Mesenchymal stem cell (in vitro differentiated cells and primary cell): ENCODE data around the gene HDAC2.

Source experiments
- DNase-seq: peaks from one replicate; pipeline ENCODE4 v3.0.0-alpha.2; 2013
- H2AFZ ChIP-seq: one replicate; pipeline ENCODE4 v1.6.1; 2013; ENCODE audit warnings: low read depth, mild to moderate bottlenecking, control low read depth, inconsistent platforms, low read length, moderate library complexity
- H2AK5ac ChIP-seq: 2 replicates; pipeline ENCODE4 v1.6.1; 2013; ENCODE audit warnings: low read length, moderate library complexity, mild to moderate bottlenecking, inconsistent platforms; ENCODE audit not compliant: severe bottlenecking
- H2BK120ac ChIP-seq: one replicate; pipeline ENCODE4 v1.6.1; 2013; ENCODE audit warnings: low read depth, mild to moderate bottlenecking, inconsistent platforms, low read length, moderate library complexity
- H2BK12ac ChIP-seq, 2 experiments: one replicate each; pipeline ENCODE4 v1.6.1; 2013; ENCODE audit warnings: inconsistent platforms in 2 of 2, low read length in 2 of 2, mild to moderate bottlenecking in 2 of 2, moderate library complexity in 2 of 2, control low read depth in 1 of 2
- H2BK15ac ChIP-seq: one replicate; pipeline ENCODE4 v1.6.1; 2013; ENCODE audit warnings: mild to moderate bottlenecking, low read depth, inconsistent platforms; ENCODE audit not compliant: poor library complexity, severe bottlenecking
- H2BK5ac ChIP-seq: 2 replicates; pipeline ENCODE4 v1.6.1; 2013; ENCODE audit warnings: low read depth, mild to moderate bottlenecking, low read length, control low read depth, inconsistent platforms; ENCODE audit not compliant: poor library complexity, severe bottlenecking
- H3K14ac ChIP-seq, 2 experiments: one replicate each; pipeline ENCODE4 v1.6.1; 2013; ENCODE audit warnings: inconsistent platforms in 2 of 2, low read length in 2 of 2, control low read depth in 1 of 2, mild to moderate bottlenecking in 1 of 2, moderate library complexity in 1 of 2
- H3K18ac ChIP-seq, 2 experiments: one replicate each; pipeline ENCODE4 v1.6.1; 2013; ENCODE audit warnings: inconsistent platforms in 2 of 2, low read length in 2 of 2, control low read depth in 1 of 2, low read depth in 1 of 2, mild to moderate bottlenecking in 1 of 2
- H3K23ac ChIP-seq, 2 experiments: one replicate each; pipeline ENCODE4 v1.6.1; 2013; ENCODE audit warnings: inconsistent platforms in 2 of 2, low read length in 2 of 2, mild to moderate bottlenecking in 2 of 2, moderate library complexity in 2 of 2, control low read depth in 1 of 2
- H3K27ac ChIP-seq: 2 replicates; pipeline ENCODE4 v1.5.1; 2013; ENCODE audit warnings: mild to moderate bottlenecking, moderate library complexity, low read length, control low read depth, inconsistent platforms; ENCODE audit not compliant: poor library complexity, severe bottlenecking
- H3K27me3 ChIP-seq, 2 experiments: 2 replicates each; pipeline versions ENCODE4 v1.6.1 to v1.7.0; 2013; ENCODE audit warnings: low read length in 2 of 2, mild to moderate bottlenecking in 2 of 2, moderate library complexity in 2 of 2, control low read depth in 1 of 2, inconsistent platforms in 1 of 2; ENCODE audit not compliant: control insufficient read depth in 1 of 2, insufficient read depth in 1 of 2
- H3K36me3 ChIP-seq, 2 experiments: 2 replicates each; pipeline versions ENCODE4 v1.6.1 to v1.7.0; 2013; ENCODE audit warnings: low read length in 2 of 2, control low read depth in 1 of 2, inconsistent platforms in 1 of 2, low read depth in 1 of 2, mild to moderate bottlenecking in 1 of 2; ENCODE audit not compliant: insufficient read depth in 2 of 2, control insufficient read depth in 1 of 2
- H3K4ac ChIP-seq, 2 experiments: one replicate each; pipeline ENCODE4 v1.6.1; 2013; ENCODE audit warnings: inconsistent platforms in 2 of 2, low read length in 2 of 2, mild to moderate bottlenecking in 2 of 2, moderate library complexity in 2 of 2, control low read depth in 1 of 2, low read depth in 1 of 2
- H3K4me1 ChIP-seq: 2 replicates; pipeline ENCODE4 v1.6.1; 2013; ENCODE audit warnings: low read depth, low read length, control low read depth; ENCODE audit not compliant: control insufficient read depth, insufficient read depth
- H3K4me2 ChIP-seq: 2 replicates; pipeline ENCODE4 v1.6.1; 2013; ENCODE audit warnings: low read length, mild to moderate bottlenecking, inconsistent platforms; ENCODE audit not compliant: poor library complexity, severe bottlenecking
- H3K4me3 ChIP-seq, 2 experiments: 2 replicates each; pipeline versions ENCODE4 v1.5.1 to v1.7.0; 2013; ENCODE audit warnings: low read length in 2 of 2, mild to moderate bottlenecking in 2 of 2, control low read depth in 1 of 2, low read depth in 1 of 2; ENCODE audit not compliant: insufficient read depth in 1 of 2
- H3K79me1 ChIP-seq: replicated peaks from 2 replicates; pipeline ENCODE4 v1.6.1; 2013; ENCODE audit warnings: mild to moderate bottlenecking, control low read depth, low read length, inconsistent platforms; ENCODE audit not compliant: poor library complexity, severe bottlenecking
- H3K9ac ChIP-seq: 2 replicates; pipeline ENCODE4 v1.7.0; 2013; ENCODE audit warnings: mild to moderate bottlenecking, low read length, moderate library complexity
- H3K9me3 ChIP-seq: 2 replicates; pipeline ENCODE4 v1.7.0; 2013; ENCODE audit warnings: mild to moderate bottlenecking, low read length; ENCODE audit not compliant: control insufficient read depth
- H4K8ac ChIP-seq: one replicate; pipeline ENCODE4 v1.6.1; 2013; ENCODE audit warnings: inconsistent platforms, mild to moderate bottlenecking, low read length, moderate library complexity
- H4K91ac ChIP-seq: one replicate; pipeline ENCODE4 v1.6.1; 2013; ENCODE audit warnings: mild to moderate bottlenecking, low read length, inconsistent platforms
- WGBS: methylation state at CpG from one replicate; pipeline ENCODE4 v1.1.7; 2013; ENCODE audit warnings: mixed read lengths; 5-methylcytosine and 5-hydroxymethylcytosine counted together

Gene HDAC2

DNA sequence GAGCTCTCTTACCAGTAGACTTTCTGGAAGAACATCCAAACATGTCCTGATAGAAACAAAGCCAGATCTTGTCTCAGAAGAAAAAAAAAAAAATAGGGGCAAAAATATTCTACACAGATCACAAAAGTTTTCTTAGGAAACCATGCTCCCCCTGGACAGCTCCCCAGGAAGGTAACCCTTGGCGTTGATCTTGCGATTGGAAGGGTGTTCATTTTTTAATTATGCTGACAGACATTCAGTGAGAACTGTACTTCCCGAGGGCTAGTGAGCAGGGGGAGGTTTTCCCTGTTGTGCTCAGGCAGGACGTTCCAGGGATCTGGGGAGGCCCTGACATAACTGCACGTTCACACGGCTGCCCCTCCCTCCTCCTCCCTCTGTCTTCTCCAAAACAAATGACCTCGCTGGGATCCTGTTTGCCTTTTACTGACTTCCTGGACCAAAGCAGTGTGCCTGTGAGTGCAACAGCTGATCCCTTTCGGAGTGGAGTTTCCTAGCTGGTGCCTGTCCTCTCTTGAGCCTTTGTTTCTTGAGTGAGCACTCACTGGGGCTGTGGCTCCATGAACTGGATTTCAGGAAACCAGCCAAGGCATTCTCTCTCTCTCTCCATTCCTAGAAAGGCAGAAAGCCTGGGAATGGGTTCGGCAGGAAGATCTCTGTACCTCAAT lies 67.2 kb downstream of the HDAC2 start:
- Histone ChIP-seq H3K27ac (no peak overlapping the region), H3K4me1 (no peaks in the 10 kb centered on the region), H2BK12ac (peak overlapping the region; percentile 29 to 51), H3K23ac (no peak overlapping the region), H3K18ac (peak overlapping the region; percentile 60 to 89), H3K36me3 (no peaks in the 10 kb centered on the region), H3K27me3 (no peaks in the 10 kb centered on the region), H4K8ac (peak overlapping the region; percentile 90), H3K4me3 (no peak overlapping the region), H3K79me1 (no peaks in the 10 kb centered on the region), H2BK15ac (peak overlapping the region; percentile 80), H2BK120ac (peak overlapping the region; percentile 11), H3K4ac (peak overlapping the region; percentile 62 to 82), H3K4me2 (no peak overlapping the region), H3K14ac (peak overlapping the region in 1 of 2 experiments; percentile 77), H2BK5ac (no peak overlapping the region), H3K9ac (no peak overlapping the region), H3K9me3 (no peaks in the 10 kb centered on the region), H2AFZ (no peak overlapping the region), H2AK5ac (no peak overlapping the region), H4K91ac (peak overlapping the region; percentile 30)
- DNase-seq = peak; percentile 53
- 34% methylated on average over 9 of the region's 9 CpGs for WGBS

GRCh38 chr6:113901482-113901881 lies 69.5 kb downstream of the HDAC2 start:
- H4K91ac ChIP-seq = no peak overlapping the region
- H3K9ac ChIP-seq = no peak overlapping the region
- no peaks in the 10 kb centered on the region for H3K79me1 ChIP-seq
- no peak overlapping the region for H3K23ac ChIP-seq
- H2BK5ac ChIP-seq = no peak overlapping the region
- H3K27me3 ChIP-seq = no peaks in the 10 kb centered on the region
- no peaks in the 10 kb centered on the region for H3K9me3 ChIP-seq
- no peak overlapping the region for H2AFZ ChIP-seq
- H3K4me3 ChIP-seq = no peak overlapping the region
- no peak overlapping the region for H2BK15ac ChIP-seq
- H2AK5ac ChIP-seq = no peak overlapping the region
- no peak overlapping the region for H2BK12ac ChIP-seq
- no peaks in the 10 kb centered on the region for H3K36me3 ChIP-seq
- no peak overlapping the region for H3K27ac ChIP-seq
- H2BK120ac ChIP-seq = no peak overlapping the region
- H4K8ac ChIP-seq = no peak overlapping the region
- no peak overlapping the region for H3K4ac ChIP-seq
- no peak for DNase-seq
- 89% methylated on average over 2 of the region's 2 CpGs for WGBS
- H3K14ac ChIP-seq = no peak overlapping the region
- no peak overlapping the region for H3K4me2 ChIP-seq
- no peak overlapping the region for H3K18ac ChIP-seq
- H3K4me1 ChIP-seq = no peaks in the 10 kb centered on the region

DNA sequence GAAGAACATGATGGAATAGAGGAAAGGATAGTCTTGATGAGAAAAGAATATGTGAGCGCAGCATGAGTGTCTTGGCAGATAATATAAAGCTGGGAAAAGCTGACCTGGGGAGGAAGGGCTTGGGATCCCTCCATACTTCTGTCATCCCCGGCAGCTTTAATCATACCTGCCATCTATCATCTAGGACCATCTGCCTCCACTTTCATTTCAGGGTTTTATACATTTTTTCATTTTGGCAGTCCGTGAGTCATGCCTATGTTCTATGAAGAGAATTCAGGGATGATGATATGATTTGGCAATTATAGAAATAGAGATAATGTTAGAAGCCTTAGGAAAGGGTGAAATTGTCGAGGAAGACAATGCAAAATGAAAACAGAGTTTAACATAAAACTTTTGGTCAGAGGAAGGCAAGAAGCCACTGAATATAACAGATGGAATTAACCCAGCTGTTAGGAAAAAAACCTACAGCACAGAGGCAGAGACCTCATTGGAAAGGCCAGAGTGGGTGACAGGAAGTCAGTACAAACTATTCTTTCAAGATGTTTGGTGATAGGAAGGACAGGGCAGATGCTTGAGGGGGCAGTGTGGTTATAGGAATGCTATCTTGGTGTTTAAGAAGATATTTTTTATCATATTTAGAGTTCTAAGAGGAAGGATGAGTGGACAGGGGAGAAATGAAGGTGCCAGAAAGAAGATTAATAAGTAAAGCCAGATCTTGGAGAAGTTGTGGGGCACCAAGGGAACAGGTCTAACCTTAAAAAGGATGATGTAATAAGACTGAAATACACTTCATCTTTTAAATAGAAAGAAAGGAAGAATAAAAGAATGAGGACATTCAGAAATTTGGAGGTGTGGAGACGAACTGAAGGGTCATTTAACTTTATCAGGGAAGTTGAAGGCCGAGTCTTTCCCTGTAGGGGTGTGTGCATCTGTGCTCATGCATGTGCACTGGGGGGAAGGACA lies 76.0 kb downstream of the HDAC2 start:
- no peak overlapping the region for H4K91ac ChIP-seq
- H3K18ac ChIP-seq = peak overlapping the region in 1 of 2 experiments; percentile 11
- no peak overlapping the region for H2BK12ac ChIP-seq
- H2AFZ ChIP-seq = no peak overlapping the region
- no peak overlapping the region for H3K4me3 ChIP-seq
- no peak overlapping the region for H3K27ac ChIP-seq
- H3K9ac ChIP-seq = no peak overlapping the region
- 78% methylated on average over 6 of the region's 6 CpGs for WGBS
- H3K14ac ChIP-seq = no peak overlapping the region
- H3K36me3 ChIP-seq = no peaks in the 10 kb centered on the region
- no peak overlapping the region for H3K23ac ChIP-seq
- no peak overlapping the region for H4K8ac ChIP-seq
- no peaks in the 10 kb centered on the region for H3K27me3 ChIP-seq
- H2BK5ac ChIP-seq = no peak overlapping the region
- no peak overlapping the region for H3K4ac ChIP-seq
- H2BK120ac ChIP-seq = no peak overlapping the region
- H3K79me1 ChIP-seq = no peaks in the 10 kb centered on the region
- no peak overlapping the region for H3K4me2 ChIP-seq
- no peak overlapping the region for H2AK5ac ChIP-seq
- H3K9me3 ChIP-seq = peaks cover 9% of the 10 kb centered on the region
- DNase-seq = no peak
- H2BK15ac ChIP-seq = no peak overlapping the region
- H3K4me1 ChIP-seq = no peaks in the 10 kb centered on the region

DNA sequence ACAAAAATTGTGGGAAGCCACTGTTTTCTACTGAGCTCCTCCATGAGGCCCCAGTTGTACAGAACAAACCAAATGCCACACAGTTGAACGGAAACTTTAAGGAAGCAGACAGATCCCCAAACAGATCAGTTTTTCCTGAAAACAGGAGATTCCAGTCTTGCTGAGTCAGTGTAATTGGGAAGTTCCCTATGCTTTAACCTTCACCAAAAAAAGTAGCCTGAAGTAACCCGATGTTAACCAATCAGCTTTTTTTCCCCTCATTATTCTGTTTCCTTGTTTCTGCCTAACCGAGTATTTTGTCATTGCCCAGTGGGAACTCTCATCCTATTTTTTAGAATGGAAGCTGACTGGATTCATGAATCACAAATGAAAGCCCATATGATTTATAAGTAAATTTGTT lies 77.1 kb downstream of the HDAC2 start:
- H2AK5ac ChIP-seq = no peak overlapping the region
- H3K27ac ChIP-seq = no peak overlapping the region
- no peaks in the 10 kb centered on the region for H3K36me3 ChIP-seq
- no peak overlapping the region for H4K91ac ChIP-seq
- no peak overlapping the region for H2BK120ac ChIP-seq
- WGBS = 71% methylated on average over 3 of the region's 3 CpGs
- H3K18ac ChIP-seq = no peak overlapping the region
- H2AFZ ChIP-seq = no peak overlapping the region
- H2BK15ac ChIP-seq = no peak overlapping the region
- peak; percentile 45 for DNase-seq
- peaks cover 9% of the 10 kb centered on the region for H3K9me3 ChIP-seq
- no peak overlapping the region for H3K4ac ChIP-seq
- no peak overlapping the region for H3K4me3 ChIP-seq
- no peaks in the 10 kb centered on the region for H3K4me1 ChIP-seq
- H3K4me2 ChIP-seq = no peak overlapping the region
- no peak overlapping the region for H3K14ac ChIP-seq
- H3K9ac ChIP-seq = peak overlapping the region; percentile 18
- no peak overlapping the region for H2BK12ac ChIP-seq
- no peaks in the 10 kb centered on the region for H3K27me3 ChIP-seq
- no peak overlapping the region for H3K23ac ChIP-seq
- no peak overlapping the region for H4K8ac ChIP-seq
- H2BK5ac ChIP-seq = no peak overlapping the region
- H3K79me1 ChIP-seq = no peaks in the 10 kb centered on the region
